ENCODE results near the gene IFNB1.

DNA sequence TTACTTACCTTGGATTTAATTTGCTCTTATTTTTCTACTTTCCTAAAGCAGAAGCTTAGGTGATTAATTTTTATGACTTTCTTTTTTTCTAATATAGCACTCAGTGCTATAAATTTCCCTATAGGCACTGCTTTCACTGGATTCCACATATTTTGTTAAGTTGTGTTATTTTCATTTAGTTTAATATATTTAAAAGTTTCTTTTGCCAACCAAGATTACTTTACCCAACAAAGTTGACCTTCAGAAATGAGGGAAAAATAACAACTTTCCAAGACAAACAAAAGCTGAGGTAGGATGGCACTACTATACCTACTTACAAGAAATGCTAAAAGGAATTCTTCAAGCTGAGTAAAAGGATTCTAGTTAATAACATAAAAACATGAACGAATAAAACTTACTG lies 8.8 kb upstream of the IFNB1 start:
- TF ChIP-seq, protein P1, sequence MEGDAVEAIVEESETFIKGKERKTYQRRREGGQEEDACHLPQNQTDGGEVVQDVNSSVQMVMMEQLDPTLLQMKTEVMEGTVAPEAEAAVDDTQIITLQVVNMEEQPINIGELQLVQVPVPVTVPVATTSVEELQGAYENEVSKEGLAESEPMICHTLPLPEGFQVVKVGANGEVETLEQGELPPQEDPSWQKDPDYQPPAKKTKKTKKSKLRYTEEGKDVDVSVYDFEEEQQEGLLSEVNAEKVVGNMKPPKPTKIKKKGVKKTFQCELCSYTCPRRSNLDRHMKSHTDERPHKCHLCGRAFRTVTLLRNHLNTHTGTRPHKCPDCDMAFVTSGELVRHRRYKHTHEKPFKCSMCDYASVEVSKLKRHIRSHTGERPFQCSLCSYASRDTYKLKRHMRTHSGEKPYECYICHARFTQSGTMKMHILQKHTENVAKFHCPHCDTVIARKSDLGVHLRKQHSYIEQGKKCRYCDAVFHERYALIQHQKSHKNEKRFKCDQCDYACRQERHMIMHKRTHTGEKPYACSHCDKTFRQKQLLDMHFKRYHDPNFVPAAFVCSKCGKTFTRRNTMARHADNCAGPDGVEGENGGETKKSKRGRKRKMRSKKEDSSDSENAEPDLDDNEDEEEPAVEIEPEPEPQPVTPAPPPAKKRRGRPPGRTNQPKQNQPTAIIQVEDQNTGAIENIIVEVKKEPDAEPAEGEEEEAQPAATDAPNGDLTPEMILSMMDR (IDR thresholded peaks at IDR 0.05 in 8 of 11, conservative IDR thresholded peaks at IDR 0.05 in 3 of 11), result no peak
- no peak for TF ChIP-seq POLR2A (IDR thresholded peaks at IDR 0.05)
- TF ChIP-seq POLR2AphosphoS5 (IDR thresholded peaks at IDR 0.05), result no peak

All from spleen (tissue), 7 donors.